Tibial artery (tissue), 4 donors: ENCODE measurements around the gene RALGPS1.

Experiments used
- DNase-seq, 2 donors: peaks; one replicate each; pipeline ENCODE4 v3.0.0-alpha.2; 2019
- H3K27ac ChIP-seq, 2 donors: fragments of 200-600 bp; sonication (generic) in 1 of 2; 1 replicate in 1 of 2; 2 replicates in 1 of 2; pipeline ENCODE4 v1.5.1; 2018 to 2019; ENCODE audit warnings: mild to moderate bottlenecking in 1 of 2
- H3K27me3 ChIP-seq, 2 donors: fragments of 200-600 bp; sonication (generic) in 1 of 2; one replicate each; pipeline versions ENCODE4 v1.5.1 to v1.6.0; 2016 to 2019
- H3K36me3 ChIP-seq, 3 donors: fragments of 200-600 bp; sonication (generic) in 2 of 3; one replicate each; pipeline ENCODE4 v1.5.1; 2016 to 2019; ENCODE audit warnings: mild to moderate bottlenecking in 2 of 3
- H3K4me1 ChIP-seq, 4 donors: fragments of 200-600 bp; sonication (generic) in 2 of 4; 1 replicate in 3 of 4; 2 replicates in 1 of 4; pipeline ENCODE4 v1.5.1; 2016 to 2019
- H3K4me3 ChIP-seq, 2 donors: fragments of 200-600 bp; sonication (generic) in 1 of 2; 1 replicate in 1 of 2; 2 replicates in 1 of 2; pipeline ENCODE4 v1.5.1; 2018 to 2019; ENCODE audit warnings: mild to moderate bottlenecking in 2 of 2
- H3K9me3 ChIP-seq, 3 donors: fragments of 200-600 bp; sonication (generic) in 1 of 3; one replicate each; pipeline ENCODE4 v1.5.1; 2016 to 2019
- intact Hi-C: fragments of 100-400 bp; cut with DNase I; formaldehyde crosslinking; loops from one replicate; pipeline ENCODE4 v1.15.0; 2023; ENCODE audit warnings: low total_unique reads
- TF ChIP-seq, protein P1 (sequence below), 2 experiments: fragments of 200-600 bp in 1 of 2; fragments of 450-650 bp in 1 of 2; IDR thresholded peaks; one replicate each; pipeline ENCODE4 v1.5.1; 2017 to 2019; ENCODE audit warnings: antibody characterized with exemption in 2 of 2, mild to moderate bottlenecking in 1 of 2, moderate library complexity in 1 of 2

Gene RALGPS1

DNA sequence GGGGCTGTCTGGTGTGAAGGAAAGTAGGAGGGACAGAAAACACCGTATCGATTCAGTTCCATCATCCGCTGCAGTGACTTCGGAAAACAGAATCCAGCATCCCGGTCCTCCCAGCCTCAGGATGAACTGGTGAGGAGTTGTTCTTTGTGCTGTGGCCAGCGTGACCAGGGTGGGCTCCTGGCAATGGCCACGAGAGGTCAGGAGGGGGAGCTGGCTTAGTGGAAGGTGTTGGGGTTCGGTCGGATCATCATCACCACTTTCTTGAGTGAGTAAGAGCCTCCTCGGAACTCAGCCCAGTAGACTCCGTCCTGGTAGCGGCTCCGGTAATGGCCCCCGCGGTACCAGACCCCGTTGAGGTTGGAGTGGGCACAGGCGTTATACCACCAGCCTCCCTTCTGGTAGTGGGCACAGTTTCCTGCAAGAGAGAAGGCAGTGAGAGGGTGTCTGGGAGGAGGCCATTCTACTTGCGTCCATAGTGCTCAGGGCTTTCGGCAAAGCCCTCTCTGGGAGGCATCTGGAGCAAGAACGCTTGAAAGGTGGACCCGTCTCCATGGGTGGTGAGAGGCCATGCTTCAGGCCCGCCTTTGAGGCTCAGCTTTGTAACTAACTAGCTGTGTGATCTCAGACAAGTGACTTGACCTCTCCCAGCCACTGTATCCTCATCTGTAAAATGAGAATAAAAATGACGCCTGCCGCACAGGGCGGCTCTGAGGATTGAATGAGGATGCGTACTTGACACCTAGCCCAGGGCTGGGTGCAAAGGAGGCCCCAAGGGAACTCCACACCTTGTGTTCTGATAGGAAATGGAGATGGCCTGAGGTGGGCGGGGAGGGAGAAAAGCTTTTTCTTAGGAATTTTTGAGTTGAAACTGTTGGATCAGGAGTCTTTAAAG is 174.4 kb downstream of the RALGPS1 start:
- H3K36me3 ChIP-seq = peaks cover 21 to 75% (median 63%) of the 10 kb centered on the region in 3 donors
- TF ChIP-seq, protein P1, sequence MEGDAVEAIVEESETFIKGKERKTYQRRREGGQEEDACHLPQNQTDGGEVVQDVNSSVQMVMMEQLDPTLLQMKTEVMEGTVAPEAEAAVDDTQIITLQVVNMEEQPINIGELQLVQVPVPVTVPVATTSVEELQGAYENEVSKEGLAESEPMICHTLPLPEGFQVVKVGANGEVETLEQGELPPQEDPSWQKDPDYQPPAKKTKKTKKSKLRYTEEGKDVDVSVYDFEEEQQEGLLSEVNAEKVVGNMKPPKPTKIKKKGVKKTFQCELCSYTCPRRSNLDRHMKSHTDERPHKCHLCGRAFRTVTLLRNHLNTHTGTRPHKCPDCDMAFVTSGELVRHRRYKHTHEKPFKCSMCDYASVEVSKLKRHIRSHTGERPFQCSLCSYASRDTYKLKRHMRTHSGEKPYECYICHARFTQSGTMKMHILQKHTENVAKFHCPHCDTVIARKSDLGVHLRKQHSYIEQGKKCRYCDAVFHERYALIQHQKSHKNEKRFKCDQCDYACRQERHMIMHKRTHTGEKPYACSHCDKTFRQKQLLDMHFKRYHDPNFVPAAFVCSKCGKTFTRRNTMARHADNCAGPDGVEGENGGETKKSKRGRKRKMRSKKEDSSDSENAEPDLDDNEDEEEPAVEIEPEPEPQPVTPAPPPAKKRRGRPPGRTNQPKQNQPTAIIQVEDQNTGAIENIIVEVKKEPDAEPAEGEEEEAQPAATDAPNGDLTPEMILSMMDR (IDR thresholded peaks at IDR 0.05) = no peak
- peaks cover 0 to 10% (median 4%) of the 10 kb centered on the region in 4 donors for H3K4me1 ChIP-seq
- peak overlapping the region in 1 of 2 donors; percentile 55 for H3K27ac ChIP-seq
- intact Hi-C loops = no loop called here
- no peak overlapping the region for H3K4me3 ChIP-seq
- no peaks in the 10 kb centered on the region for H3K9me3 ChIP-seq
- no peaks in the 10 kb centered on the region for H3K27me3 ChIP-seq
- DNase-seq = no peak

DNA sequence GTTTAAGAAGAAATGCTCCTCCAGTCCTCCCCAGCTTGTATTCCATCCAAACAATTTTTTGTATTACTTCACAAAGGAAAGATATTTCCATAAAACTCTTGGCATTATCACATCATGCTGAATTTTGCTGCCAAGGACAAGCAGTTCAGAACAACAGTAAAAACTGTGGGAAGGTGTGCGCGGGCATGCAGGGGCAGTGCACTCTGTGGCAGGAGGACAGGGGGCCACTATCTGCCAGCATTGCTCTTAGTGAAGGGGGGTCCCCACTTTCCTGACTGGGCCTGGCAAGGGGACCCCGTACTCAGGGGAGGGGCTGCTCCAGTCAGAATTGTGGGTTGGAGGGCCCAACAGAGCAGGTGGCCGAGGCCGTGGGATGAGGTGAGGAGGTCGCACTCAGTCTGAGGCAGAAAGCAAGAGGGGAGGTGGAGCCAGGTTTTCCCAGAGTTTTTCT is 175.1 kb downstream of the RALGPS1 start:
- Histone ChIP-seq H3K9me3 (no peaks in the 10 kb centered on the region), H3K27me3 (no peaks in the 10 kb centered on the region), H3K4me1 (peaks cover 0 to 10% (median 4%) of the 10 kb centered on the region in 4 donors), H3K27ac (peak overlapping the region; percentile 49 to 55), H3K4me3 (no peak overlapping the region), H3K36me3 (peaks cover 21 to 75% (median 63%) of the 10 kb centered on the region in 3 donors)
- TF ChIP-seq, protein P1 (IDR thresholded peaks at IDR 0.05) = no peak
- intact Hi-C loops = no loop called here
- no peak for DNase-seq

DNA sequence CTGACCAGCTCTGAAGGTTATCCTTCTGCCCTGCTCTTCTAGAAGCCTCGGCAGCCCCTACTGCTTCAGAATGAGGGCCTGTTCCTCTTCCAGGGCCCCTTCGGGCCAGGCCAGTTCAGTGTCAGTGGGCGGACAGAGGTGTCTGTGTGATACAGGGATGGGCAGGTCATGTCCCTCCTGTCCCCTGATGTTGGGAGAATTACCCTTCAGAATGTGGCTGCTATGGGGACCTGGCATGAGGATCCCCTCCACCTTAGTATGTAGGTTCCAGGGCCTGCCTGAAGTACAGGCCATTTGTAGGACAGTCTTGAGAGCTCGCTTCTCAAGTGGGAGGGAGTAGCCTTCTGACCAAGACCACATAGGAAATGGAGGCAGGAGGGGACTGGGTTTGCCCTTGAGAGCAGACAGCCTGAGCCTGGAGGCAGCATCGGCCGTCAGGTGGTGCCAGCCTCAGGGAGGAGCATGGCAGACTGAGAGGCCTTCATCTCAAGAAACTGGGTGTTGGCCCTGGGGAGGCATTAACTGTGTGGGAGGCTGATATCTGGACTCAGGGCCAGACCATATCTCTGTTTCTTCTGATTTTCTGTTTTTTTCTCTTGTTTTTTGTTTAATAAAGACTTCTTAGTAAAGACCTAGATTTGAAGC is 175.9 kb downstream of the RALGPS1 start:
- Histone ChIP-seq H3K27me3 (no peaks in the 10 kb centered on the region), H3K27ac (peak overlapping the region; percentile 49 to 55), H3K9me3 (no peaks in the 10 kb centered on the region), H3K36me3 (peaks cover 21 to 75% (median 63%) of the 10 kb centered on the region in 3 donors), H3K4me3 (no peak overlapping the region), H3K4me1 (peaks cover 0 to 10% (median 4%) of the 10 kb centered on the region in 4 donors)
- DNase-seq = no peak
- intact Hi-C loops = no loop called here
- TF ChIP-seq, protein P1 (IDR thresholded peaks at IDR 0.05) = no peak

DNA sequence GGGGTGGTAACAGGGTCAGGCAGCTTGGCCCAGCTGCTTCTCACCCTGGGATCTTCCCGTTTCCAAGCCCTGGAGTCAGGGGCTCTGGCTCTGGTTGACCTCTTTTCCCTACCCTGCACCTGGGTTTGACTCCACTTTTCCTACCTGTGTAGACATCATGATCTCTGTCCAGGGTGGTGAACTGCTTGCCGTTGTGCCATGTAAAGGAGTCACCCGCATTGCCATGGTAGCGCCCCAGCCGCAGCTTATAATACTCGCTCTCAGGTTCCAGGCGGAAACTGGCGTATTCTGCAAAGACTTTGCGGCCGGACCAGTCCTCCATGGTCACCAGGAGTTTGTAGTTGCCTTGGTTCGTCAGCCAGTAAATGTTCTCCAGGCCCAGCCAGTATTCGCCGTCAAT is 176.9 kb downstream of the RALGPS1 start:
- DNase-seq = no peak
- intact Hi-C loops = no loop called here
- Histone ChIP-seq H3K27me3 (no peaks in the 10 kb centered on the region), H3K4me3 (no peak overlapping the region), H3K36me3 (peaks cover 21 to 81% (median 63%) of the 10 kb centered on the region in 3 donors), H3K4me1 (peaks cover 0 to 10% (median 4%) of the 10 kb centered on the region in 4 donors), H3K9me3 (no peaks in the 10 kb centered on the region), H3K27ac (no peak overlapping the region)
- TF ChIP-seq, protein P1 (IDR thresholded peaks at IDR 0.05) = no peak

DNA sequence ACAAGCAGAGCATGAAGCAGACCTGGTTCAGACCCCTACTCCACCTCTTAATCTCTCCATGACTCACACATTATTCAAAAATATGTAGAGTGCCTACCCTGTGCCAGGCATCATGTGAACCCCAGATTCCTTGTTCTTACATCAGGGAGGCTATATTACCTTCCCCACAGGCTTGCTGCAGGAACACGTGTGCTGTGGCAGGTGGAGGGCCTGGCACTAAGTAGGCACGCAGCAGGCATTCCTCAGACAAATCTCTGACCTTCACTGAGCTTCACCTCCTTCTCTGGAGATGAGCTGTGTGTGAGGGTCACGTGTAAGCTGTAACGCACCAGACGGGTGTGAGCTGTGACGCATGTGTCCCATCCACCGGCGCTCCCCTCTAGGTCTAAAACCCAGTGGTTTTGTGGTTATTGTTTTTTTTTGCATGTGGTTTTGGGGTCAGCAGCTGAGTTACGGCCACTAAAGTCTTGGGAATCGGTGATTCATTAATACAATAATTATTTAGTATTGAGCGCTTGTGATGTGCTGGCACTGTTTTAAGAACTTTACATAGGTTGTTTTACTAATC is 177.5 kb downstream of the RALGPS1 start:
- no peaks in the 10 kb centered on the region for H3K27me3 ChIP-seq
- H3K4me1 ChIP-seq = peaks cover 0 to 10% (median 4%) of the 10 kb centered on the region in 4 donors
- peaks cover 21 to 75% (median 58%) of the 10 kb centered on the region in 3 donors for H3K36me3 ChIP-seq
- TF ChIP-seq, protein P1 (IDR thresholded peaks at IDR 0.05) = no peak
- intact Hi-C loops = no loop called here
- H3K4me3 ChIP-seq = no peak overlapping the region
- H3K27ac ChIP-seq = no peak overlapping the region
- DNase-seq = no peak
- H3K9me3 ChIP-seq = no peaks in the 10 kb centered on the region
